HG02840 (cell line): ENCODE results near the gene DAAM2.

Source experiments
- ATAC-seq: cut with Tn5 transposase; IDR thresholded peaks from one replicate; pipeline ENCODE4 v1.9.1; 2021; ENCODE audit warnings: mild to moderate bottlenecking, moderate library complexity, moderate number of reproducible peaks; ENCODE audit not compliant: unreplicated experiment, low FRiP score

The DAAM2 gene

DNA sequence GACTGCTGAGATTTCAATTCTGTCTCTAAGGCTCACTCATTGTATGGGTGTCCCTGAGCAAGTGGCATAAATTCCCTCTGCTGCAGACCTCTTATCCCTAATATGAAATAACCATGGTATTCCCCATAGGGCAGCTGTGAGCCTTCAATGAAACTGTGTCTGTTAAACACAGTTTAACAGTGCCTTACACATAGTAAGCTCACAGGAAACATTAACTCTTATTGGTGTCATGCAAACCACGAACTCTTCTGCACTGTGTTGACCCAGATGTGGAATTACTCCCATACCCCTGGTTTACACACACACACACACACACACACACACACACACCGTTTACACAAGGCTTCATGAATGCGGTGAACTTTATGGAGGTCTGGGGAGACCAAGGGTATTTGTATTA, 23.2 kb downstream of the DAAM2 start:
- ATAC-seq, result no peak

- ATAC-seq, result no peak
Measured at GRCh38 chr6:39816747-39817146, 24.6 kb downstream of the DAAM2 start.

DNA sequence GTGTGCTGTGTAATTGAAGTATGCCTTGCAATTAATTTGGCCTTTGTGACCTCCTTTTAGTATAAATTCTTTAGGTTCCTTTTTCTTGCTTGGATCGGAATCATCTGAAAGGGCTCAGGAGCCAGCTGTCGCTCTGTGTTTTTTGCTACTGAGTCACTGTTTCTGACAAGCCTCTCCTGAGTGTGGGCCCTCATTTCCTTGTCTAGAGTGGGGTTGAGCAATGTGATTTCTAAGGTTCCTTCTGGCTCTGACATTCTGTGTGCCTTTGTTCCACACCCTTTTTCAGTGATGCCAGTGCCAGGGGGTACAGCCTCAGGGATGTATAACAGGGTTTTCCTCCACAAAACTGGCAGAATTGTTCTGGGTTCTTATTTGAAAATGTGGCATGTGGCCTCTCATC, 26.5 kb downstream of the DAAM2 start:
- no peak for ATAC-seq

GRCh38 chr6:39819228-39819627, 27.1 kb downstream of the DAAM2 start:
- ATAC-seq, result no peak

DNA sequence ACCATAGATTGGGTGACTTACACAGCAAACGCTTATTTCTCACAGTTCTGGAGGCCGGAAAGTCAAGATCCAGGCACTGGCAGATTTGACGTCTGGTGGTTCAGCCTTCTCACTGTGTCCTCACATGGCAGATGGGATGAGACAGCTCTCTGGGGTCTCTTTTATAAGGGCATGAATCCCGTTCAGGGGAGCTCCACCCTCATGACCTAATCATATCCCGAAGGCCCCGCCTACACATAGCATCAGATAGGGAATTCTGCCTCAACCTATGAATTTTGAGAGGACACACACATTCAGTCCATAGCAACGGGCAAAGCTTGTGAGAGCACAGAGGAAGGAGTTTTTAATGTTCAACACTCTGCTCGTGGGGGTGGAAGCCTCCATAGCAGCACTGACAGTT, 27.5 kb downstream of the DAAM2 start:
- ATAC-seq, result no peak

- no peak for ATAC-seq
Measured at GRCh38 chr6:39820553-39820952, 28.4 kb downstream of the DAAM2 start.

GRCh38 chr6:39821046-39821740, 29.0 kb downstream of the DAAM2 start:
- ATAC-seq, result no peak

DNA sequence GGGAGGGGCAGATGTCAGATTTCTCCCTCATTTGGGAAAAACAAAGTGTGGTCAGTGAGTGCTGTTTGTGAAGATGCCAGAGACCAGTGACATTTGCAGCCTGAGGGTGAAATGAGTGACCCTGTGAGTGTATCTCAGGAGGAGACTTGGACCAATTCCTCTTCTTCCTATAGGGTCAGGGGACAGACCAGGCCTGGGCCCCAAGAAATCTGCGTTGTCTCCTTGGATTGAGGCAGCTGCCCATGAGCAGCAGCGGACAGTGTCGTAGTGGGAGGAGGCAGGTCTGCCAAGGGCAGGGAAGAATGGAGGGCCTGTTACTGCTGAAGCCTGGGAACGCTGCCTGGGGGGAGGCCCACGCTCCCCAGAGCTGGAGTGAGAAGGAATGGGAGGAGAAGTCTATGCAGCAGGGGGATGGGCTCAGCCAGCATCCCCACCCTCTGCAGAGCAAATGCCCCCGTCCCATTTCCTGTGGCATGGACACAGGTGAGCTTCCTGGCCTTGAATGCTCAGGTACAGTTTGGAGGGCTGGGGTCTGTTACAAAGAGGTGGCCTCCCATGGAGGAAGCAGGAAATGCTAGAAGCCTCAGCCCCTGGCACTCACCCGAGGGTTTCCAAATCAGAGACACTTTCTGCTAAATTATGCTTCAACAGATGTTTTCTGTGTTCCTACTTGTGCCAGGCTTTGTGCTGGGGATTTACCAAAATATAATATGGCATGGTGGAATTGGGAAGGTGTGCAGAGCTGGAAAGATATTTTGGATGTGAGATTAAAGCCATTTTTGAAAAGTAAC, 29.8 kb downstream of the DAAM2 start:
- no peak for ATAC-seq

- ATAC-seq, result no peak
Measured at GRCh38 chr6:39822846-39823815, 31.0 kb downstream of the DAAM2 start.

GRCh38 chr6:39824030-39824926, 32.1 kb downstream of the DAAM2 start:
- no peak for ATAC-seq

DNA sequence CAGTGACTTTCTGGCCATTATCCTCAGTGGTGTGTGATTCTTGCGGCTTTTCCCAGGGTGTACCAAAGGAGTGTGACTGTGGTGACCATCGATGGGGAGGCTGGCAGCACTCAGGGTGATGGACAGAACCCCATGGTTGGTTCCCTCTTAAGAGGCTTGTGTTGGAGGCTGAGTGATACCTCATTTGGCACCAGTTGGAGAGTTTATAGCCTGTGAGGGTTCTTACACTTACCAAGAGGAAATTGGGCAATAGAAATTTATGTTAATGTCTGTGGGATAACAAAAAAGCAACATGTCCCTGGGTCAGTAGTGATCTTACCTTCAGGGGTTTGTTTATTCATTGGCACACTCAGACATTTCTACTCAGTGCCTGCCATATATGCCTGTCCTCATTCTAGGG, 37.2 kb downstream of the DAAM2 start:
- no peak for ATAC-seq

GRCh38 chr6:39830444-39830843, 38.3 kb downstream of the DAAM2 start:
- no peak for ATAC-seq

GRCh38 chr6:39831701-39832100, 39.5 kb downstream of the DAAM2 start:
- no peak for ATAC-seq

DNA sequence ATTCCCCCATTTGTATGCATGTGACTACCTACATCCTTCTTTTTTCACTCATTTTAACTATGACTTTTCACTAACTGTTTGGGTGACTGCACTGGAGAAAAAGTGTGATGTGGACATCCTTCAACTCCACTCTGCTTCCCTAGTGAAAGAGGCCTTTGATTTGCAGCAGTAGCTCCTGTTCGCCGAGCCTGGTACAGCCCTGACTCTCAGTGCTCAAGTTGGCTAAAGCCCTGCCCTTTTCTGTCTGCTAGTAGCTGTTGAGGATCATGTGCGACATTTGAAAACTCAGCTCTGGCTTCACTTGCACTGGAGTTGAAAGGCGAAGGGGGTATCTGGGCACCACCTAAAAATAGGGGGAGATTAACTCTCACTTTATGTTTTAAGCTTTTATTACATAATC, 42.1 kb downstream of the DAAM2 start:
- ATAC-seq, result no peak

GRCh38 chr6:39834866-39835265, 42.7 kb downstream of the DAAM2 start:
- no peak for ATAC-seq

DNA sequence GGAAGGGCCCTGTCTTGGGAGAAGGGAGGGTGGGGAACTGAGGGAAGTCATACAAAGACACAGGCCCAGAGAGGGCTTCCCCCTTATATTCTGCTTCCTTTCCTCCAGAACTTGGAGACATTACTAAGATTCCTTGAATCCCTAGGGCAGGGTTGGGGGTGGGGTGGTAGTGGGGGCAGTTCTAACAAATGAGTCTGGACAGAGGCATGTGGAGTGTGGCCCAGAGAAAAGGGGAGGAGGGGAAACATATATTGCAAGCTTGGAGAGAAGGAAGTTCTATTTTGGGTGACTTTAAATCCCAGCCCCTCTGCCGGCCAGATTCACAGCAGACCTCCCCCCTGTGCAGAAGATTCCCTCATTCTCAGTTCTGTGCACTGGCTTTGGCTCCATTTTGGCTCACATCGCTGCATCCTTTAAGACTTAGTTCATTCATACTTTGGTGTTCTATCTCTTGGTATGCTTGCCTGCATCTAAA, 43.7 kb downstream of the DAAM2 start:
- ATAC-seq, result no peak

GRCh38 chr6:39836606-39837005, 44.4 kb downstream of the DAAM2 start:
- no peak for ATAC-seq

GRCh38 chr6:39839445-39839844, 47.3 kb downstream of the DAAM2 start:
- ATAC-seq, result no peak

DNA sequence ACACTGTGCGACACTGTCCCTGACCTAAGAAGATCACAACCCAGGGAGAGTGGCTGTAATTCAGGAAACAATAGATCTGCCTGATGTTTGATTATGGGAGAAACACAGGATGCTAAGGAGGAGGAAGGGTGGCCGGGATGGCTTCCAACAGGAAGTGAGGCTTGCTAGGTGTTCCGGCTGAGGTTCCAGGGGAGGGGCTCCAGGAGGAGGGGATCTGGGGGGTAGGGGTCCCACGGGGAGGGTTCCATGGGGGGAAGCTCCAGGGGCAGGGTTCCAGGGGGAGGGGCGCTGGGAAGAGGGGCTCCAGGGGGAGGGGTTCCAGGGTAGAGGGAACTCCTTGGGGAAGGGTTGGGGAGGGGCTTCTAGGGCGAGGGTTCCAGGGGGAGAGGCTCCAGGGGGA, 48.6 kb downstream of the DAAM2 start:
- ATAC-seq, result no peak

GRCh38 chr6:39841291-39841690, 49.1 kb downstream of the DAAM2 start:
- no peak for ATAC-seq
